HEK293T (cell line): Measurements from ENCODE around the gene FGFRL1.

Experiments used
- ARNT ChIP-seq: fragments of 450-650 bp; IDR thresholded peaks from 2 replicates; pipeline ENCODE4 v1.6.1; 2017; ENCODE audit warnings: mild to moderate bottlenecking
- BHLHE40 ChIP-seq: fragments of 450-650 bp; IDR thresholded peaks from 2 replicates; pipeline ENCODE4 v1.6.1; 2016; ENCODE audit warnings: mild to moderate bottlenecking, moderate library complexity, borderline replicate concordance
- ELF4 ChIP-seq: fragments of 450-650 bp; IDR thresholded peaks from 2 replicates; pipeline ENCODE4 v1.6.1; 2017; ENCODE audit warnings: antibody characterized with exemption
- FOXK2 ChIP-seq: fragments of 450-650 bp; IDR thresholded peaks from 2 replicates; pipeline ENCODE4 v1.6.1; 2016; ENCODE audit warnings: mild to moderate bottlenecking
- FOXM1 ChIP-seq: fragments of 450-650 bp; IDR thresholded peaks from 2 replicates; pipeline ENCODE4 v1.6.1; 2017; ENCODE audit warnings: mild to moderate bottlenecking, borderline replicate concordance
- HDGF ChIP-seq: fragments of 450-650 bp; IDR thresholded peaks from 2 replicates; pipeline ENCODE4 v1.6.1; 2017; ENCODE audit warnings: antibody characterized with exemption, borderline replicate concordance
- L3MBTL2 ChIP-seq: fragments of 450-650 bp; conservative IDR thresholded peaks from 2 replicates; pipeline ENCODE4 v1.6.1; 2016; ENCODE audit warnings: mild to moderate bottlenecking
- LEF1 ChIP-seq: fragments of 450-650 bp; IDR thresholded peaks from 2 replicates; pipeline ENCODE4 v1.6.1; 2017; ENCODE audit warnings: mild to moderate bottlenecking, borderline replicate concordance
- NFRKB ChIP-seq: fragments of 450-650 bp; IDR thresholded peaks from 2 replicates; pipeline ENCODE4 v1.6.1; 2016; ENCODE audit warnings: mild to moderate bottlenecking, moderate library complexity
- SP1 ChIP-seq: fragments of 450-650 bp; IDR thresholded peaks from 2 replicates; pipeline ENCODE4 v1.6.1; 2017
- SUZ12 ChIP-seq: fragments of 450-650 bp; IDR thresholded peaks from 2 replicates; pipeline ENCODE4 v1.6.1; 2016; ENCODE audit warnings: mild to moderate bottlenecking
- TARDBP ChIP-seq: fragments of 450-650 bp; IDR thresholded peaks from 2 replicates; pipeline ENCODE4 v1.6.1; 2016
- TF ChIP-seq, protein P1 (sequence below): fragments of 450-650 bp; IDR thresholded peaks from 2 replicates; pipeline ENCODE4 v1.6.1; 2016

DNA sequence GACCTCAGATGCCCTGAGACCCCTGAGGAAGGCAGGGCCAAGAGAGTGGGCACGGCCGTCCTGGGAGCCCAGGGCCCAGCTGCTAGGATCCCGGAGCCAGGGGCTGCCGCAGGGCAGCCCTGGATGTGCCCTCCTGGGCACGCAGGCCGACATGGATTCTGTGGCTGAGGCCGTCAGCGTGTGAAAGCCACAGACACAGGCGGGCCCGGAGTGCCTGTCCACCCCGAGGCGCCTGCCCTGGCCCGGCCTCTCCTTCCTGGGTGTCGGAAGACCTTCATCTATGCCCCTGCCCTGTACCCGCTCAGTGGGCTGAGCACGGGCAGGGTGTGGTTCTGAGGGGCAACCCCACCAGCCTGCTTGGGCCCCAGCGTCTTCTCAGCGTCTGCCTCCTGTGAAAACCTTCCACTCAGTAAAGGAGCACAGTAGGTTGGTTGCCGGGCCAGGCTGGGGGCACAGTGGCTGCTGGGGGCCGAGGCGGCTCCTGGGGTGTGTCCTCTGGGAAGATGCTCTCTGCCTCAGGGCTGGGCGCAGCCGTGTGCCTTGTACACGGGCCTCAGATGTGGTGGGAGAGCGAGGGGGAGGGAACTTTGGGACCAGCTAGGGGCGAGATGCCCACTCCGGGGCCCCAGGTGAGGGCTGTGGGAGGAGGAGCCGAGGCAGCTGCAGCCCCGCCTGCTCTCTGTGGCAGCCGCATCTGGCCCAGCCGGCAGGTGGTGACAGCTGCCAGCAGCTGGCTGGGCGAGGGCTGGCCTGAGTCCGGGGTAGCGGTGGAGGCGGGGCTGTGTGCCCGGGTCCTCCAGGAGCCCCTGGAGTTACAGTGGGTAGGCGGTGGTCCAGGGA, 20.8 kb downstream of the FGFRL1 start:
- no peak for TF ChIP-seq BHLHE40
- no peak for TF ChIP-seq FOXK2
- TF ChIP-seq ARNT = no peak
- TF ChIP-seq, protein P1, sequence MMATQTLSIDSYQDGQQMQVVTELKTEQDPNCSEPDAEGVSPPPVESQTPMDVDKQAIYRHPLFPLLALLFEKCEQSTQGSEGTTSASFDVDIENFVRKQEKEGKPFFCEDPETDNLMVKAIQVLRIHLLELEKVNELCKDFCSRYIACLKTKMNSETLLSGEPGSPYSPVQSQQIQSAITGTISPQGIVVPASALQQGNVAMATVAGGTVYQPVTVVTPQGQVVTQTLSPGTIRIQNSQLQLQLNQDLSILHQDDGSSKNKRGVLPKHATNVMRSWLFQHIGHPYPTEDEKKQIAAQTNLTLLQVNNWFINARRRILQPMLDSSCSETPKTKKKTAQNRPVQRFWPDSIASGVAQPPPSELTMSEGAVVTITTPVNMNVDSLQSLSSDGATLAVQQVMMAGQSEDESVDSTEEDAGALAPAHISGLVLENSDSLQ = no peak
- no peak for TF ChIP-seq HDGF
- TF ChIP-seq SP1 = no peak
- no peak for TF ChIP-seq LEF1
- no peak for TF ChIP-seq FOXM1
- no peak for TF ChIP-seq ELF4
- TF ChIP-seq L3MBTL2 = no peak
- TF ChIP-seq SUZ12 = no peak
- no peak for TF ChIP-seq NFRKB
- no peak for TF ChIP-seq TARDBP
